IMR-90 (cell line): ENCODE results near the gene RBBP4. TPM values are rescaled to one million over a fixed set of nuclear protein-coding genes. Genes with fewer than 3 reads are reported as not detected.

Experiments
- ATAC-seq: fragments of 200-7000 bp; cut with Tn5 transposase; 2 replicates; pipeline ENCODE4 v1.9.1; 2020; ENCODE audit warnings: low read depth, mild to moderate bottlenecking, moderate library complexity
- BruUV-seq: library from RNA; stranded (reverse); fragments of 400-500 nt; replicated peaks from 2 replicates; lab custom pipeline; 2021; lab: Mats Ljungman, UMichigan
- CTCF ChIA-PET: fragments of 300-600 bp; formaldehyde crosslinking; extraction: SDS; loops from one replicate; lab custom pipeline; 2021; ENCODE audit warnings: antibody characterized with exemption; lab: Yijun Ruan, JAX
- POLR2A ChIA-PET: fragments of 300-600 bp; sonication (Branson Sonifier 250); formaldehyde crosslinking; loops from one replicate; lab custom pipeline; 2022; ENCODE audit warnings: antibody characterized with exemption; ENCODE audit not compliant: unreplicated experiment; lab: Charles Lee
- DNase-seq: peaks from one replicate; pipeline ENCODE4 v3.0.0; 2013
- H2AFZ ChIP-seq: replicated peaks from 2 replicates; pipeline ENCODE3; 2013; ENCODE audit warnings: low read length, mild to moderate bottlenecking; ENCODE audit not compliant: poor library complexity
- H2AK5ac ChIP-seq: 2 replicates; pipeline ENCODE4 v1.6.1; 2013; ENCODE audit warnings: low read depth, low read length, inconsistent platforms
- H2AK9ac ChIP-seq: replicated peaks from 2 replicates; pipeline ENCODE3; 2013; ENCODE audit warnings: mild to moderate bottlenecking, low read depth, low read length, moderate library complexity; ENCODE audit not compliant: poor library complexity
- H2BK120ac ChIP-seq: 2 replicates; pipeline ENCODE4 v1.6.1; 2013; ENCODE audit warnings: low read depth, low read length, inconsistent platforms
- H2BK15ac ChIP-seq: 3 replicates; pipeline ENCODE4 v1.6.1; 2013; ENCODE audit warnings: low read depth, low read length, inconsistent platforms
- H2BK20ac ChIP-seq: 2 replicates; pipeline ENCODE4 v1.6.1; 2013; ENCODE audit warnings: low read depth, mild to moderate bottlenecking, inconsistent platforms, low read length, moderate library complexity
- H2BK5ac ChIP-seq: 2 replicates; pipeline ENCODE4 v1.6.1; 2013; ENCODE audit warnings: mild to moderate bottlenecking, low read depth, low read length, inconsistent platforms; ENCODE audit not compliant: poor library complexity, severe bottlenecking
- H3K14ac ChIP-seq: replicated peaks from 2 replicates; pipeline ENCODE4 v1.6.1; 2013; ENCODE audit warnings: low read depth, low read length, inconsistent platforms
- H3K18ac ChIP-seq: 2 replicates; pipeline ENCODE4 v1.6.1; 2013; ENCODE audit warnings: low read depth, low read length, control low read depth
- H3K23ac ChIP-seq: 2 replicates; pipeline ENCODE4 v1.6.1; 2013; ENCODE audit warnings: low read depth, low read length, inconsistent platforms
- H3K27ac ChIP-seq: 2 replicates; pipeline ENCODE4 v1.5.1; 2013; ENCODE audit warnings: mild to moderate bottlenecking, control low read depth, low read length; ENCODE audit not compliant: insufficient read depth
- H3K27me3 ChIP-seq: 2 replicates; pipeline ENCODE4 v1.6.1; 2013; ENCODE audit warnings: low read length; ENCODE audit not compliant: control insufficient read depth, insufficient read depth
- H3K36me3 ChIP-seq: 2 replicates; pipeline ENCODE4 v1.6.1; 2013; ENCODE audit warnings: low read length, mixed read lengths; ENCODE audit not compliant: control insufficient read depth, insufficient read depth
- H3K4ac ChIP-seq: 2 replicates; pipeline ENCODE4 v1.6.1; 2013; ENCODE audit warnings: low read depth, low read length, inconsistent platforms
- H3K4me1 ChIP-seq: 2 replicates; pipeline ENCODE4 v1.6.1; 2013; ENCODE audit warnings: low read length, mixed read lengths; ENCODE audit not compliant: control insufficient read depth, insufficient read depth
- H3K4me2 ChIP-seq: 2 replicates; pipeline ENCODE4 v1.6.1; 2013; ENCODE audit warnings: low read depth, mild to moderate bottlenecking, control low read depth, low read length, moderate library complexity
- H3K4me3 ChIP-seq: 2 replicates; pipeline ENCODE4 v1.5.1; 2013; ENCODE audit warnings: low read depth, mild to moderate bottlenecking, control low read depth, low read length, moderate library complexity; ENCODE audit not compliant: insufficient read depth
- H3K56ac ChIP-seq: 2 replicates; pipeline ENCODE4 v1.6.1; 2013; ENCODE audit warnings: low read length, inconsistent platforms; ENCODE audit not compliant: insufficient read depth; ENCODE audit errors: extremely low read depth
- H3K79me1 ChIP-seq, 2 experiments: 2 replicates each; pipeline ENCODE4 v1.6.1; 2013; ENCODE audit warnings: low read length in 2 of 2, inconsistent platforms in 1 of 2, low read depth in 1 of 2
- H3K9ac ChIP-seq: 2 replicates; pipeline ENCODE4 v1.6.1; 2013; ENCODE audit warnings: low read depth, low read length, control low read depth
- H3K9me1 ChIP-seq: 2 replicates; pipeline ENCODE4 v1.6.1; 2013; ENCODE audit warnings: low read length, inconsistent platforms; ENCODE audit not compliant: insufficient read depth
- H3K9me3 ChIP-seq: 2 replicates; pipeline ENCODE4 v1.6.1; 2013; ENCODE audit warnings: low read length; ENCODE audit not compliant: control insufficient read depth, insufficient read depth
- H4K20me1 ChIP-seq: 2 replicates; pipeline ENCODE4 v1.6.1; 2013; ENCODE audit warnings: low read length, inconsistent platforms; ENCODE audit not compliant: insufficient read depth
- H4K5ac ChIP-seq: 2 replicates; pipeline ENCODE4 v1.6.1; 2013; ENCODE audit warnings: mild to moderate bottlenecking, low read depth, low read length, control low read depth
- H4K8ac ChIP-seq, 2 experiments: 2 replicates each; pipeline ENCODE4 v1.6.1; 2013; ENCODE audit warnings: low read depth in 2 of 2, low read length in 2 of 2, control low read depth in 1 of 2, inconsistent platforms in 1 of 2
- H4K91ac ChIP-seq: 2 replicates; pipeline ENCODE4 v1.6.1; 2013; ENCODE audit warnings: low read depth, low read length, inconsistent platforms; ENCODE audit not compliant: insufficient read depth
- BHLHE40 ChIP-seq: fragments of 150-350 bp; IDR thresholded peaks from 2 replicates; pipeline ENCODE4 v1.6.1; 2016; ENCODE audit warnings: mild to moderate bottlenecking, low read depth, low read length
- CEBPB ChIP-seq: IDR thresholded peaks from 2 replicates; pipeline ENCODE4 v1.6.1; 2012; ENCODE audit warnings: low read depth, low read length, improper control_type of control experiment
- CHD1 ChIP-seq: IDR thresholded peaks from 2 replicates; pipeline ENCODE4 v1.6.1; 2012; ENCODE audit warnings: low read depth, low read length, improper control_type of control experiment
- FOS ChIP-seq: fragments of 150-350 bp; IDR thresholded peaks from 2 replicates; pipeline ENCODE4 v1.6.1; 2016; ENCODE audit warnings: low read depth, low read length
- MAFK ChIP-seq: IDR thresholded peaks from 2 replicates; pipeline ENCODE4 v1.6.1; 2012; ENCODE audit warnings: low read depth, low read length, improper control_type of control experiment
- MAZ ChIP-seq: IDR thresholded peaks from 2 replicates; pipeline ENCODE4 v1.6.1; 2012; ENCODE audit warnings: low read depth, mild to moderate bottlenecking, low read length, improper control_type of control experiment, moderate library complexity, borderline replicate concordance
- MXI1 ChIP-seq: IDR thresholded peaks from 2 replicates; pipeline ENCODE4 v1.6.1; 2012; ENCODE audit warnings: low read depth, mild to moderate bottlenecking, low read length, moderate library complexity, borderline replicate concordance
- NFE2L2 ChIP-seq: fragments of 150-350 bp; IDR thresholded peaks from 2 replicates; pipeline ENCODE4 v1.6.1; 2016; ENCODE audit warnings: low read depth, mild to moderate bottlenecking, low read length
- POLR2A ChIP-seq: IDR thresholded peaks from 2 replicates; pipeline ENCODE4 v1.6.1; 2012; ENCODE audit warnings: mild to moderate bottlenecking, low read depth, low read length
- RAD21 ChIP-seq: IDR thresholded peaks from 2 replicates; pipeline ENCODE4 v1.6.1; 2012; ENCODE audit warnings: low read length, improper control_type of control experiment
- RFX5 ChIP-seq: IDR thresholded peaks from 2 replicates; pipeline ENCODE4 v1.8.0; 2012; ENCODE audit warnings: low read depth, mild to moderate bottlenecking, low read length, moderate library complexity
- SMC3 ChIP-seq: fragments of 150-350 bp; IDR thresholded peaks from 2 replicates; pipeline ENCODE4 v1.6.1; 2016; ENCODE audit warnings: low read depth, mild to moderate bottlenecking, antibody characterized with exemption, low read length, moderate library complexity
- WGBS, 2 experiments: methylation state at CpG; one replicate each; pipeline versions ENCODE4 v1.1.5 to v1.1.7; 2013; ENCODE audit warnings: missing lambda C conversion rate in 2 of 2; ENCODE audit not compliant: insufficient read length in 1 of 2; ENCODE audit errors: extremely low coverage in 2 of 2; 5-methylcytosine and 5-hydroxymethylcytosine counted together
- dilution Hi-C: fragments of 300-500 bp; cut with HindIII; formaldehyde crosslinking; loops from one replicate; pipeline ENCODE4 v1.14.3; 2018; ENCODE audit warnings: low sequenced_read_pairs; ENCODE audit not compliant: unreplicated experiment
- in situ Hi-C: fragments of 300-500 bp; cut with MboI; formaldehyde crosslinking; loops from 3 replicates; pipeline ENCODE4 v1.14.3; 2019; ENCODE audit warnings: low sequenced_read_pairs, inconsistent platforms, mixed read lengths
- intact Hi-C: fragments of 100-400 bp; cut with micrococcal nuclease; formaldehyde crosslinking; loops from 2 replicates; pipeline ENCODE4 v1.10.0; 2022
- polyA plus RNA-seq, 3 experiments: library from polyadenylated mRNA; depleted of rRNA; stranded (reverse); fragments of >200 nt; gene quantifications; 2 replicates each; pipeline ENCODE4 v1.2.3, GENCODE V29; 2012; ENCODE audit warnings: low replicate concordance in 1 of 3
- total RNA-seq: library from RNA; depleted of rRNA; stranded (reverse); fragments of >200 nt; gene quantifications from 2 replicates; pipeline ENCODE4 v1.2.3, GENCODE V29; 2012
- TF ChIP-seq, protein P1 (sequence below): fragments of 150-350 bp; IDR thresholded peaks from 2 replicates; pipeline ENCODE4 v1.6.1; 2016; ENCODE audit warnings: low read depth, mild to moderate bottlenecking, low read length, moderate library complexity, borderline replicate concordance
- TF ChIP-seq, protein P2 (sequence below): fragments of 150-350 bp; IDR thresholded peaks from 2 replicates; pipeline ENCODE4 v1.6.1; 2017; ENCODE audit warnings: mild to moderate bottlenecking, antibody characterized with exemption, low read length, low read depth
- TF ChIP-seq, protein P3 (sequence below): conservative IDR thresholded peaks from 2 replicates; pipeline ENCODE4 v1.5.1; 2012; ENCODE audit warnings: mild to moderate bottlenecking, low read depth, low read length, improper control_type of control experiment

The RBBP4 gene
- total and polyA plus RNA-seq, 2 of the 4 experiments (the other 2 are of a cell fraction) = 82.9 to 161 TPM

DNA sequence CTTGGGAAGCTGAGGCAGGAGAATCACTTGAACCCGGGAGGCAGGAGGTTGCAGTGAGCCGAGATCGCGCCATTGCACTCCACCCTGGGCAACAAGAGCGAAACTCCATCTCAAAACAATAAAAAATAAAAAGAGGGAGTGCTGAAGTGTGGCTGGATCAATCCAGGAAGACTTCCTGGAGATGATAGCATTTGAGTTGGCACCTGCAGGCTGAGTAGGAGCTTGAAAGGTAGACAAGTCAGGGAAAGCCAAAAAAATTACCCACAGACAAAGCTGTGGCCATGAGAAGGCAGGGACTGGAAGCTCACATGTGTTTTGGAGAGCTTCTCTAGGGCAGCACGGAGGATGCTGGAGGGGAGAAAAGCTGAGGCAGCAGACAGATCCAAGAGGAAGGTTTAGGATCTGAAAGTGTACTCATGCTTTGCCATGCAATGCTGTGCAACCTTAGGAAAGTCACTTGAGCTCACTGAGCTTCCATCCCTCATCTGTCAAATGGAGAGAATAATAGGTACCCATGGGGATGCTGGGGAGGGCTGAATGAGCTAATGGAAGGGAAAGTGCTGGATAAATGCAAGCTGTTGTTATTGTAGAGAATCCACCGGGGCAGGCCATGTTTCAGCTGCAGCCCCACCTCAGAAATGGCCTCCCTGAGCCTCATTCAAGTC lies 77.5 kb downstream of the RBBP4 start:
- CTCF ChIA-PET = interaction anchor here (0.7 to 2.9 kb wide), 2 partner anchors 17 to 46 kb away, joined by 3 to 11 read pairs; no protein-coding TSS in a partner anchor
- dilution Hi-C loops = no loop called here
- TF ChIP-seq, protein P1, sequence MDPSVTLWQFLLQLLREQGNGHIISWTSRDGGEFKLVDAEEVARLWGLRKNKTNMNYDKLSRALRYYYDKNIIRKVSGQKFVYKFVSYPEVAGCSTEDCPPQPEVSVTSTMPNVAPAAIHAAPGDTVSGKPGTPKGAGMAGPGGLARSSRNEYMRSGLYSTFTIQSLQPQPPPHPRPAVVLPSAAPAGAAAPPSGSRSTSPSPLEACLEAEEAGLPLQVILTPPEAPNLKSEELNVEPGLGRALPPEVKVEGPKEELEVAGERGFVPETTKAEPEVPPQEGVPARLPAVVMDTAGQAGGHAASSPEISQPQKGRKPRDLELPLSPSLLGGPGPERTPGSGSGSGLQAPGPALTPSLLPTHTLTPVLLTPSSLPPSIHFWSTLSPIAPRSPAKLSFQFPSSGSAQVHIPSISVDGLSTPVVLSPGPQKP = no peak
- TF ChIP-seq POLR2A (no peak), RAD21 (no peak), MXI1 (no peak), SMC3 (no peak), MAFK (no peak), NFE2L2 (no peak), RFX5 (no peak), MAZ (no peak), CHD1 (no peak), CEBPB (no peak), FOS (no peak), BHLHE40 (no peak)
- TF ChIP-seq, protein P2, sequence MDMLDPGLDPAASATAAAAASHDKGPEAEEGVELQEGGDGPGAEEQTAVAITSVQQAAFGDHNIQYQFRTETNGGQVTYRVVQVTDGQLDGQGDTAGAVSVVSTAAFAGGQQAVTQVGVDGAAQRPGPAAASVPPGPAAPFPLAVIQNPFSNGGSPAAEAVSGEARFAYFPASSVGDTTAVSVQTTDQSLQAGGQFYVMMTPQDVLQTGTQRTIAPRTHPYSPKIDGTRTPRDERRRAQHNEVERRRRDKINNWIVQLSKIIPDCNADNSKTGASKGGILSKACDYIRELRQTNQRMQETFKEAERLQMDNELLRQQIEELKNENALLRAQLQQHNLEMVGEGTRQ = no peak
- TF ChIP-seq, protein P3, sequence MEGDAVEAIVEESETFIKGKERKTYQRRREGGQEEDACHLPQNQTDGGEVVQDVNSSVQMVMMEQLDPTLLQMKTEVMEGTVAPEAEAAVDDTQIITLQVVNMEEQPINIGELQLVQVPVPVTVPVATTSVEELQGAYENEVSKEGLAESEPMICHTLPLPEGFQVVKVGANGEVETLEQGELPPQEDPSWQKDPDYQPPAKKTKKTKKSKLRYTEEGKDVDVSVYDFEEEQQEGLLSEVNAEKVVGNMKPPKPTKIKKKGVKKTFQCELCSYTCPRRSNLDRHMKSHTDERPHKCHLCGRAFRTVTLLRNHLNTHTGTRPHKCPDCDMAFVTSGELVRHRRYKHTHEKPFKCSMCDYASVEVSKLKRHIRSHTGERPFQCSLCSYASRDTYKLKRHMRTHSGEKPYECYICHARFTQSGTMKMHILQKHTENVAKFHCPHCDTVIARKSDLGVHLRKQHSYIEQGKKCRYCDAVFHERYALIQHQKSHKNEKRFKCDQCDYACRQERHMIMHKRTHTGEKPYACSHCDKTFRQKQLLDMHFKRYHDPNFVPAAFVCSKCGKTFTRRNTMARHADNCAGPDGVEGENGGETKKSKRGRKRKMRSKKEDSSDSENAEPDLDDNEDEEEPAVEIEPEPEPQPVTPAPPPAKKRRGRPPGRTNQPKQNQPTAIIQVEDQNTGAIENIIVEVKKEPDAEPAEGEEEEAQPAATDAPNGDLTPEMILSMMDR = no peak

More for the DNA sequence above, 77.5 kb downstream of the RBBP4 start:
- H3K4ac ChIP-seq = peak overlapping the region; percentile 5; the same call in 1 of the 2 replicates
- peaks cover 13% of the 10 kb centered on the region for H3K4me1 ChIP-seq
- no peak overlapping the region for H3K4me3 ChIP-seq
- POLR2A ChIA-PET = no interaction called here
- BruUV-seq = no TSS peak
- no peak for ATAC-seq
- peaks cover 15% of the 10 kb centered on the region for H3K9me1 ChIP-seq
- H3K14ac ChIP-seq = 0 out of 2 replicates have a peak overlapping the region, but pooled peaks have one; percentile 16
- H4K5ac ChIP-seq = no peak overlapping the region
- H2BK20ac ChIP-seq = no peak overlapping the region
- H2BK5ac ChIP-seq = no peak overlapping the region
- intact Hi-C loops (no loop called here), in situ Hi-C loops (no loop called here)
- peak overlapping the region; percentile 5 for H2AK9ac ChIP-seq
- no peaks in the 10 kb centered on the region for H4K20me1 ChIP-seq
- H4K8ac ChIP-seq = no peak overlapping the region
- H3K9me3 ChIP-seq = no peaks in the 10 kb centered on the region
- peak overlapping the region; percentile 37; the same call in 1 of the 2 replicates for H2AK5ac ChIP-seq
- no peak overlapping the region for H2BK15ac ChIP-seq
- peak; percentile 0 for DNase-seq
- no peak overlapping the region for H3K56ac ChIP-seq
- H2BK120ac ChIP-seq = no peak overlapping the region
- no peaks in the 10 kb centered on the region for H3K36me3 ChIP-seq
- no peak overlapping the region for H4K91ac ChIP-seq
- no peaks in the 10 kb centered on the region for H3K79me1 ChIP-seq
- peak overlapping the region; percentile 33 for H2AFZ ChIP-seq
- no peak overlapping the region for H3K23ac ChIP-seq
- H3K18ac ChIP-seq = no peak overlapping the region
- no peak overlapping the region for H3K4me2 ChIP-seq
- H3K27me3 ChIP-seq = no peaks in the 10 kb centered on the region
- no peak overlapping the region for H3K27ac ChIP-seq
- H3K9ac ChIP-seq = no peak overlapping the region
- 100% methylated on average over 1 of the region's 7 CpGs; no CpG with 5 or more reads in 1 of the 2 experiments for WGBS, 2 experiments
